K562 (cell line): ENCODE measurements around the gene GMDS. TPM values are rescaled to one million over a fixed set of nuclear protein-coding genes. Genes with fewer than 3 reads are reported as not detected.

Source experiments
- ATAC-seq: fragments of 200-7000 bp; cut with Tn5 transposase; 3 replicates; pipeline ENCODE4 v1.9.1; 2020; ENCODE audit warnings: moderate library complexity
- BruUV-seq: library from RNA; stranded (reverse); fragments of 400-500 nt; replicated peaks from 2 replicates; lab custom pipeline; 2021; lab: Mats Ljungman, UMichigan
- CTCF ChIA-PET: fragments of 300-600 bp; formaldehyde crosslinking; extraction: SDS; loops from one replicate; lab custom pipeline; 2021; ENCODE audit warnings: low intra/inter-chr PET ratio; lab: Yijun Ruan, JAX
- POLR2A ChIA-PET: fragments of 300-600, 350-650 bp; sonication (Branson Sonifier 250); formaldehyde crosslinking; extraction: SDS; loops from one replicate; lab custom pipeline; 2021; ENCODE audit warnings: antibody characterized with exemption, inconsistent platforms; lab: Yijun Ruan, JAX
- DNase-seq, 4 experiments: peaks; one replicate each; pipeline versions ENCODE4 v3.0.0 to v3.0.0-alpha.2; 2011 to 2018; ENCODE audit warnings: low spot score in 3 of 4, mixed read lengths in 3 of 4; ENCODE audit errors: extremely low read depth in 1 of 4
- FAIRE-seq: peaks from 2 replicates; lab custom pipeline; 2011; peaks lifted over from hg19 to GRCh38; lab: Jason Lieb, UNC
- H2AFZ ChIP-seq: 2 replicates; pipeline ENCODE4 v1.6.0; 2011; ENCODE audit warnings: low read depth, low read length, control low read depth, inconsistent platforms
- H3K27ac ChIP-seq: fragments of 200-600 bp; 3 replicates; pipeline ENCODE4 v1.8.0; 2011; ENCODE audit warnings: low read depth, mild to moderate bottlenecking, control low read depth, inconsistent platforms, low read length, moderate library complexity, mixed read lengths; ENCODE audit errors: extremely low read depth
- H3K27me3 ChIP-seq, 2 experiments: fragments of 300-600 bp in 1 of 2; 2 replicates in 1 of 2; 3 replicates in 1 of 2; pipeline versions ENCODE4 v1.6.0 to v1.8.0; 2011; ENCODE audit warnings: inconsistent platforms in 2 of 2, low read length in 2 of 2, mild to moderate bottlenecking in 1 of 2, mixed read lengths in 1 of 2, moderate library complexity in 1 of 2; ENCODE audit not compliant: control insufficient read depth in 2 of 2, insufficient read depth in 2 of 2
- H3K36me3 ChIP-seq: fragments of 300-600 bp; 3 replicates; pipeline ENCODE4 v1.8.0; 2011; ENCODE audit warnings: mild to moderate bottlenecking, low read length, inconsistent platforms; ENCODE audit not compliant: control insufficient read depth, insufficient read depth
- H3K4me1 ChIP-seq, 2 experiments: fragments of 200-600 bp in 1 of 2; replicated peaks in 1 of 2; 2 replicates in 1 of 2; 3 replicates in 1 of 2; pipeline versions ENCODE4 v1.5.1 to v1.8.0; 2011; ENCODE audit warnings: inconsistent platforms in 2 of 2, low read length in 2 of 2, mild to moderate bottlenecking in 1 of 2, mixed read lengths in 1 of 2, moderate library complexity in 1 of 2; ENCODE audit not compliant: control insufficient read depth in 2 of 2, insufficient read depth in 2 of 2
- H3K4me2 ChIP-seq: 2 replicates; pipeline ENCODE4 v1.6.1; 2011; ENCODE audit warnings: low read length, control low read depth, inconsistent platforms, mixed read lengths; ENCODE audit not compliant: insufficient read depth
- H3K4me3 ChIP-seq: fragments of 200-600 bp; sonication (generic), shearing (Covaris generic); 2 replicates; pipeline ENCODE4 v1.5.1; 2016; ENCODE audit warnings: control low read depth, inconsistent platforms
- H3K79me2 ChIP-seq: fragments of 200-600 bp; 3 replicates; pipeline ENCODE4 v1.8.0; 2011; ENCODE audit warnings: low read length, inconsistent platforms; ENCODE audit not compliant: control insufficient read depth, insufficient read depth
- H3K9ac ChIP-seq, 2 experiments: 2 replicates each; pipeline versions ENCODE4 v1.6.0 to v1.6.1; 2011; ENCODE audit warnings: low read depth in 2 of 2, low read length in 2 of 2, control low read depth in 1 of 2, inconsistent platforms in 1 of 2, mild to moderate bottlenecking in 1 of 2, mixed read lengths in 1 of 2; ENCODE audit not compliant: insufficient read depth in 1 of 2
- H3K9me1 ChIP-seq: one replicate; pipeline ENCODE4 v1.6.0; 2011; ENCODE audit warnings: inconsistent platforms, mild to moderate bottlenecking, low read length, moderate library complexity; ENCODE audit not compliant: control insufficient read depth, insufficient read depth
- H3K9me3 ChIP-seq: replicated peaks from 2 replicates; pipeline ENCODE4 v1.5.1; 2011; ENCODE audit warnings: low read depth, low read length, inconsistent platforms; ENCODE audit not compliant: control insufficient read depth, insufficient read depth
- H4K20me1 ChIP-seq: replicated peaks from 2 replicates; pipeline ENCODE4 v1.6.1; 2011; ENCODE audit warnings: low read length, inconsistent platforms, mixed read lengths; ENCODE audit not compliant: control insufficient read depth, insufficient read depth
- AFF4 ChIP-seq: sonication (generic); formaldehyde crosslinking; IDR thresholded peaks from 2 replicates; pipeline ENCODE4 v1.8.0; 2023; ENCODE audit warnings: mild to moderate bottlenecking, missing genetic modification reagents
- ARID2 ChIP-seq: fragments of 450-650 bp; IDR thresholded peaks from 2 replicates; pipeline ENCODE4 v1.6.1; 2017; ENCODE audit warnings: antibody characterized with exemption, mild to moderate bottlenecking
- CREM ChIP-seq: IDR thresholded peaks from 2 replicates; pipeline ENCODE4 v1.6.1; 2014; ENCODE audit warnings: antibody characterized with exemption, low read depth
- DACH1 ChIP-seq: fragments of 450-650 bp; IDR thresholded peaks from 2 replicates; pipeline ENCODE4 v1.6.1; 2018; ENCODE audit not compliant: partially characterized antibody
- HOMEZ ChIP-seq: fragments of 250-450 bp; sonication (Bioruptor Pico); IDR thresholded peaks from 2 replicates; pipeline ENCODE4 v1.4.0; 2020; ENCODE audit warnings: mild to moderate bottlenecking, moderate library complexity
- MCM3 ChIP-seq: fragments of 450-650 bp; IDR thresholded peaks from 2 replicates; pipeline ENCODE4 v1.6.1; 2016
- MLLT1 ChIP-seq, 2 experiments: fragments of 450-650 bp; IDR thresholded peaks; 2 replicates each; pipeline ENCODE4 v1.6.1; 2016
- OTX1 ChIP-seq: fragments of 450-650 bp; formaldehyde crosslinking; IDR thresholded peaks from 2 replicates; pipeline ENCODE4 v1.4.0; 2022; ENCODE audit warnings: mild to moderate bottlenecking
- RFX5 ChIP-seq: IDR thresholded peaks from 2 replicates; pipeline ENCODE4 v1.6.1; 2011; ENCODE audit warnings: low read depth, mild to moderate bottlenecking, improper control_type of control experiment, low read length
- SAFB ChIP-seq: fragments of 200-400 bp; formaldehyde crosslinking; IDR thresholded peaks from 2 replicates; pipeline ENCODE4 v1.6.1; 2017; ENCODE audit warnings: low read depth, low read length, borderline replicate concordance
- SMARCE1 ChIP-seq: fragments of 450-650 bp; IDR thresholded peaks from 2 replicates; pipeline ENCODE4 v1.7.1; 2016; ENCODE audit warnings: mild to moderate bottlenecking
- TRIM28 ChIP-seq: fragments of 450-650 bp; IDR thresholded peaks from 2 replicates; pipeline ENCODE4 v1.6.1; 2017
- ZNF518B ChIP-seq: fragments of 250-450 bp; sonication (Bioruptor Pico); IDR thresholded peaks from 2 replicates; pipeline ENCODE4 v1.5.0; 2021; ENCODE audit warnings: mild to moderate bottlenecking, moderate library complexity
- ZNF586 ChIP-seq: fragments of 450-650 bp; formaldehyde crosslinking; conservative IDR thresholded peaks from 2 replicates; pipeline ENCODE4 v1.4.0; 2020; ENCODE audit warnings: mild to moderate bottlenecking, moderate library complexity
- WGBS: fragments of 100-300 bp; shearing (Covaris generic); methylation state at CpG from one replicate; pipeline ENCODE4 v1.1.6; 2016; ENCODE audit warnings: low coverage, mixed read lengths; ENCODE audit not compliant: insufficient coverage; ENCODE audit errors: missing lambda C conversion rate; 5-methylcytosine and 5-hydroxymethylcytosine counted together
- in situ Hi-C: fragments of 300-500 bp; cut with MboI; formaldehyde crosslinking; loops from 4 replicates; pipeline ENCODE4 v1.15.0; 2018; ENCODE audit warnings: inconsistent platforms, mixed read lengths
- intact Hi-C: fragments of 100-400 bp; cut with micrococcal nuclease; formaldehyde crosslinking; loops from 2 replicates; pipeline ENCODE4 v1.14.2; 2022
- polyA plus RNA-seq, 8 experiments: library from polyadenylated mRNA; depleted of rRNA in 4 of 8; stranded (reverse) in 5 of 8; unstranded in 3 of 8; fragments of >200 nt; fragmentation: Nextera tagmentation in 2 of 8; fragmentation: Illumina TruSeq in 1 of 8; extraction: Ambion mirVana in 2 of 8; extraction: Trizol in 1 of 8; gene quantifications; 2 replicates each; pipeline versions ENCODE4 v1.2.1 to v1.2.3, GENCODE V29; 2011 to 2014; ENCODE audit warnings: inconsistent platforms in 1 of 8, missing spikeins in 1 of 8
- total RNA-seq, 7 experiments: library from RNA; depleted of rRNA in 6 of 7; stranded (reverse); fragments of >200 nt in 6 of 7; fragmentation: Illumina TruSeq in 2 of 7; extraction: Trizol in 2 of 7; gene quantifications; 2 replicates each; pipeline versions ENCODE4 v1.2.1 to v1.2.3, GENCODE V29; 2011 to 2021; ENCODE audit warnings: low replicate concordance in 1 of 7

Gene GMDS
- total and polyA plus RNA-seq, 9 of the 15 experiments (the other 6 are each of a cell fraction or from before 2014, with no cell fraction given) = 0.48 to 31.8 (median 13.4) TPM

GRCh38 chr6:1599469-1599868, 645.9 kb downstream of the GMDS start:
- ATAC-seq (no peak), DNase-seq (no peak), FAIRE-seq (no peak)
- H3K36me3 ChIP-seq = no peaks in the 10 kb centered on the region
- no peak overlapping the region for H3K9ac ChIP-seq
- no TSS peak for BruUV-seq
- H4K20me1 ChIP-seq = peaks cover 18% of the 10 kb centered on the region; the same call in 1 of the 2 replicates
- no peak overlapping the region for H3K4me3 ChIP-seq
- H3K9me1 ChIP-seq = no peaks in the 10 kb centered on the region
- intact Hi-C loops = loop anchor here (5.0 kb wide), 2 partner anchors 443 to 1143 kb away; no protein-coding TSS in a partner anchor
- in situ Hi-C loops = loop anchor here (10.0 kb wide), 1 partner anchor 755 kb away; no protein-coding TSS in a partner anchor
- H3K27ac ChIP-seq = no peak overlapping the region
- peaks cover 58 to 83% of the 10 kb centered on the region in 2 experiments for H3K27me3 ChIP-seq
- no peak overlapping the region for H2AFZ ChIP-seq
- 1% methylated on average over 10 of the region's 10 CpGs for WGBS
- no peak overlapping the region for H3K4me2 ChIP-seq
- no peaks in the 10 kb centered on the region for H3K79me2 ChIP-seq
- peaks cover 0 to 15% of the 10 kb centered on the region in 2 experiments; a peak in 1 of 5 replicates for H3K4me1 ChIP-seq
- ChIA-PET POLR2A (interaction anchor here (0.7 kb wide), 1 partner anchor 13 kb away, joined by 3 read pairs; no protein-coding TSS in a partner anchor), CTCF (interaction anchor here (1.3 kb wide), 1 partner anchor 1035 kb away, joined by 3 read pairs; no protein-coding TSS in a partner anchor)
- no peaks in the 10 kb centered on the region for H3K9me3 ChIP-seq
- TF ChIP-seq OTX1 (CRISPR knock-in tag) (no peak), AFF4 (CRISPR knock-in tag) (no peak), MLLT1 (IDR thresholded peaks at IDR 0.05) (no peak), RFX5 (no peak), MCM3 (no peak), SMARCE1 (no peak), TRIM28 (no peak), SAFB (no peak), HOMEZ (CRISPR knock-in tag) (no peak), CREM (no peak), ZNF586 (CRISPR knock-in tag) (no peak), DACH1 (no peak), ZNF518B (CRISPR knock-in tag) (no peak), ARID2 (no peak)
